HL-60/S4 treated with phorbol 12-myristate 13-acetate at 8.2 ng/mL for 4 days and 3 days (cell line): Measurements from ENCODE around the gene B3GNT3.

Experiments used
- in situ Hi-C: fragments of 300-500 bp; cut with MboI; formaldehyde crosslinking; loops from 2 replicates; pipeline ENCODE4 v1.15.0; 2022; ENCODE audit warnings: low sequenced_read_pairs

Gene B3GNT3

DNA sequence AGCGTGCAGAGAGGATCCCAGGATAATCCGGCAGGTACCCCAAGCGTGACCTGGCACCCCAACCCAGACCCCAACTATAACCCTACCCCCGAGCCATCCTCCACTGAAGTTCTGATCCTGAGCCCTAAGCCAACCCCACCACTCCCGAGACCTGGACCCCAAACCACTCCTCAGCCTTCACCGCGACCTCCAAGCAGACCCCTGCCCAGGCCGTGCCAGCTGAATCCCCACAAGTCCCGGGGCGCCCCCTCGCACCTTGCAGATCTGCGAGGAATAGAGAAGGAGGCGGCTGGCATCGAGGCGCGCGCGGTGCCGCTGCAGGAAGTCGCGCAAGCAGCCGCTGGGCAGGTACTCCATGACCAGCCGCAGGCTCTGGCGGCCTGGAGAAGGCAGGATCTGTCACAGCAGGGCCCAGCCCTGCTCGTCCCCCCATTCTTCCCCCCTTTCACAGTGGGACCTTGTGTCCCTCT is 36.5 kb downstream of the B3GNT3 start:
- in situ Hi-C loops = no loop called here

DNA sequence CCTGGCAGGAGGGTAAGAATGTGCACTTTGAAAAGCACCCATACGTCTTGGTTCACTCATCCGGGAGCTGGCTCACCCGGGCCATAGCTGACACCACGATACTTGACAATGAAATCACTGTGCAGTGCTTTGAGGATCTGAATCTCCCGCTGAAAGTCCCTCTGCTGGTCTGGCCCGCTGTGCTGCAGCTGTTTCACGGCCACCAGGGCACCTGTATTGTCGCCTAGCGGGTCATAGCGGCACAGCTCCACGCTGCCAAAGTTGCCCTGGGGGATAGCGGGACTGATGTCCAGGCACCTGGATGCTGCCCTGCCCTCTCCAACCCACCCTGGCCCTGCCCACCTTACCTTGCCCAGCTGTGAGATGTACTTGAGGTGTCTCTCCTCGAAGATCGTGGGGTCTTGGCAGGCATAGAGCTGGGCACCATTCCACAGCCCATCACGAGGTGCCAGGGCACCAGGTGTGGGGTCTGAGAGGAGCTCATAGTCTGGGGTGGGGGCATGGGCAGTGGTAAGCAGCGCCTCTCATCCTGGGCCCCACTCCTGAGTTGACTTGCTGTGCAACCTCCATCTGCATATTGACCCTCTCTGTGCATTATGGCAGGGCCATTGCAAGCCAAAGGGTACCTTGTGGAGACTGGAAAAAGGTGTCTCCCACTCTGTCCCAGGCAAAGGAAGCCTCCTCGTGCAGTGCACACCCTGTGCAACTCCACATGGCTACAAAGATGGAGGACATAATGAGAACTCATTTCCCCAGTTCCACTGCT is 37.7 kb downstream of the B3GNT3 start:
- in situ Hi-C loops = no loop called here

DNA sequence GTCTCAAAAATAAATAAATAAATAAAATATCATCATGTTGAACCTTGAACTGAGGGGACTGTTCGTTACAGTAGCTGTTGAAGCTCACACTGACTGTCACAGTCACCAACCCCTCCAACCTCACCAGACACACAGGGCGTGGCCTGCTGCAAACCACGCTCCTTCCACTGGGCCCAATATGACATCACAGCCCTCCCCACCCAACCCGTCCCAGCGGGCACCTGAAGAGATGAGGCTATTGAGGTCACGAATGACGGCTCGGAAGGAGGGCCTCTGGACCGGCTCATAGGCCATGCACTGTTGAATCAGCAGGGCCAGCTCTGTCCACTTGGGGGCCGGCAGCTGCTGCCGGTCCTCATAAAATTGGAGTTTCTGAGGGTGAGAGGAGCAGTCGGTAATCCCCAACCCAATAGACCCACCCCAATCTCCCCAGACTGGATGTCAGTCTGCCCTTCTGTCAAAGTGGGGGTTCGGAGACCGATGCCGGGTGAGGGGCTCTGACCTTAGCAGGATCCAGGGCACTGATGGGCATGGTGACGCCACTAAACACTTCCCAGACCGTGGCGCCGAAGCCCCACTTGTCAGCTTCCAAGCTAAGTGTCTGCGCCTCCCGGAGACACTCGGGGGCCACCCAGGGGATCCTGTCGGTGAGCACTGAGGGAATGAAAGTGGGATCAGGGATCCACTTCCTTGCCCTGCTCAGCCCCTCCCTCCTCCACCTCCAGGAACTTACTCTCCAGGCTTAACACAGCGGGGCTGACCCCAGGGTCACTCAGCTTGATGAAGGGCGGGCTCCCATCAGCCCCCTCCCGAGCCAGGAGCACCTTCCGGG is 39.6 kb downstream of the B3GNT3 start:
- in situ Hi-C loops = no loop called here

DNA sequence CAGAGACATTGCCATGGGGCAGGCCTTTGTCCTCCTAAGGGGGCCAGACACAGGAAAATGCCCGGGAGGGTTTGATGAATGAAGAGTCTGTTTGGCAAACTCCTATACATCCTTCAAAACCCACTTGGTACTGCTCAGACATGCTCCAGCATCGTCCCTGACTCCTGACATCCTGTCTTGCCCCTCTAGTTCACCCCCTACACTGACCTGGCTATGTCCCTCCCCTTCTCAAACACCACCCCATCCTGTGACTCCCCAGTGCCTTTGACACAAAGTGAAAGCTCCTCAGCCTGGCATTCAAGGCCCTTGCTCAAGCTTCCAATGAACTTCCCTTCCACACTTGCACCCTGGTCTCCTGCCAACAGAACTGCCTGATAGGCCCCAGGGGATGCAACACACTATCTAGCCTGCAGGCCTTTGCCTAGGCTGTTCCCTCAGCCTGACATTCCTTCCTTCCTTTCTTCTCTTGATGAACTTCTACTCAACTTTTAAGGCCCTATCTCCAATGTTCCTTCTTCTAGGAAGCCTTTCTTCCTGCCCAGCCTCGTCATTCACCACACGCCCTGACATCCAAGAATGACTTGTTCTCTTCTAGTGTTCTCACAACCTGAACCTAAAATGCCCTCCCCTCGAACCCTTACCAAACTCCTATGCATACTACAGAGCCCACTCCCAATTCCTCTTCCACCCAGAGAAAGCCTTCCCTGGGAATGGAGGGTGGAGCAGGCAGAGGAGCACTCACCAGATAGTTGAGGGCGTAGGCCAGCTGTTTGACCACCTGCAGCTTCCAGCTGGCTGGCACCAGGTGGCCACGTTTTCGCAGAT is 40.5 kb downstream of the B3GNT3 start:
- in situ Hi-C loops = no loop called here

DNA sequence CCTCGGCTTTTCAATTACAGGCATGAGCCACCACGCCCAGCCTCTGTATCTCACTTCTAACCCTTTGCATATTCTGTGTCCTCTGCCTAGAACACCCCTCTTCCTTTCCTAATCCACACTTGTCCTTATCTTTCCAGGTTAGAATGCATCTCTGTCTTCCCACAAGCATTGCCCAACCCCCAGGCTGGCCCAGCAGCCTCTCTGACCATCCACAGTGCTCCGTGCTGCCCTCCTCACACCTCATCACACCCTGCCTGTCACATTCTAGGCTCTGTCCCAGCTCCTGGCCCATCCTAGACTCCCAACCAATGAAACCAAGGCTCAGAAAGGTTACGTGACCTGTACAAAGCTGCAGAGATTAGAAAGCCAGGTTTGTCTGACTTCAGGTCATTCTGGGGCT is 41.6 kb downstream of the B3GNT3 start:
- in situ Hi-C loops = no loop called here

DNA sequence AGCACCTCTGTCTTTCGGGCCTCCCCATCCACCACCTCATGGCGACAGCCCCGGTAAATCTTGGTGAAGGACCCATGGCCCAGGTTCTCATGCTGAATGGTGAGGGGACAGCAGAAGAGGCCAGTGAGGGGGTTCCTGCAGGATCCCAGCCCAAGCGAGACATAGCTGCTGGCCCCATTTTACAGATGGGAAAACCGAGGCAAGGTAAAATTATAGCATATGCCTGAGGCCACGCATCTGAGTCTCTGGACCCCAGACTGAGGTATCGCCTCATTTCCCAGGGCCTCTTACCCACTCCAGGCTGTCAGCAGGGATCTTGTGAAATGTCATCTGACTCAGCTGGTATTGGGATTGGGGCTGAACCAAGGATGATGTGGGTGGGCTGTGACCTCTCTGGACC is 43.0 kb downstream of the B3GNT3 start:
- in situ Hi-C loops = no loop called here

DNA sequence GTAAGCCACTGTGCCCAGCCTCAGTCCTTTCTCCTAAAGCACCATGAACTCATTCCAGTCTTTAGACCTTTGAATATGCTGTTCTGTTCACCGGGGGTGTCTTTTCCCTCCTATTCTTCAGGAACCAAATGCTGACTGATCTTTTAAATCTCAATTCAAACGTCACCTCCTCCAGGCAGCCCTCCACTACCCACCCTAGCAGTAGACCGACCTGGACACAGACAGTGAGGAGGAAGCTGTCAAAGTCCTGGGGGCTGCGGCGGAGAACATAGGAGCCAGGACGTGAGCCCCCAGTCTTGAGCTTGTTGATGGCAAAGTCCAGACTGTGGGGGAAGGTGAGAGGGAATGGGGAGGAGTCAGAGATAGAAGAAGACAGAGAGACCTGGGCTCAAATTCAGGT is 45.1 kb downstream of the B3GNT3 start:
- in situ Hi-C loops = no loop called here

DNA sequence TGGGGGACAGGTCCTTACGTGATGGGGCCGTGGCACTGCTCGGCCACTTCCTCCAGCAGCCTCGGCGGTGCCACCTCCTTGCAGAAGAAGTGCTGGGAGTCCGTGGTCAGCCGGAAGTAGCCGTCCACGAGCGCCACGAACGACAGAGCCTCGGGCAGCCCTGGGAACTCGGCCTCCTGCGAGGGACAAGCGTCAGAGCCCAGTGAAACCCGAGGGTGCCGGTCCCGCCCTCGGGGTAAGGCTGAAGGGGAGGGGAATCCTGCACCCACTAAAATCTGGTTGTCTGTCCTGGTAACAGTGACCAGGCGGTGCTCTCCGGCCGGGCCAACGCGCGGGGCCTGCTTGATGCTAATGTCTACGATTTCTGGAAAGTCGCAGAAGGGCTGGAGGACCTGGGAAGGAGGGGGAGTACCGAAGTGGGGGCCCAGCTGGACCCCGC is 46.5 kb downstream of the B3GNT3 start:
- in situ Hi-C loops = no loop called here

DNA sequence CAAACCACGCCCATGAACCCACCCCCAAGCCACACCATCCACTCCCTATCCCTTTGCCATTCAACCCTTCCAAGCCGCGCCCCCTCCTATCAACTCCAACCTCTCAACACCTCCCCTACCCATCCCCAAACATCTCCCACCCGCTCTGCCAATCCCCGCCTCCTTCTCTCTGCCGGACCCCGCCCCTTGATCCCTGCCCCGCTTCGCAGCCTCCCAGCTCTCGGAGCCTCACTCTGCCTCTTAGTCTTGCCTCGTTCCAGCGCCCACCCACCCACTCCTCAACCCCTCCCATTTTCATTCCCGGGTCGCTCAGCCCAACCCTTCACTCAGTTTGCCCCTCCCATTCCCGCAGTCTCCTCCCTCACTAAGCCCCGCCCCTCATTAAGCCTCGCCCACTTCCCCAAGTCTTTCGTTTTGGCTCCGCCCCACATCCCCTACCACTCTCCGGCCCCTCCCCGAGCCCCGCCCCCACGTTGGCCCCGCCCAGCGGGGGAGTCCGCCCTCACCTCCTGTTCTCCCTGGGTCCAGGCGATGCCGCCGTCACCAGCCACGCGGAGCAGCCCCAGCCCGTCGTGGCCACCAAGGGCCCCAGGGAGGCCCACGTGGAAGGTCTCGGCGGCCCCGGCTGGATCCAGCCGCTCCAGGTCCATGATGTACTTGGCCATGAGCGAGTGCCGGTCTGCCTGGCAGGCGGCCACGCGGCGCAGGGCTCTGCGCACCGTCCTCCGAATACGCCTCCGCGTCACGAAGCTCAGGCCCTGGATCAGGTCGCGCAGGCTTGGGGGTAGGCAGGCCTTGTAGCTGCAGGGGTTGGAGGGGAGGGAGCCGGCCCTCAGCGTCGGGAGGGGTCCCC is 47.1 kb downstream of the B3GNT3 start:
- in situ Hi-C loops = no loop called here

DNA sequence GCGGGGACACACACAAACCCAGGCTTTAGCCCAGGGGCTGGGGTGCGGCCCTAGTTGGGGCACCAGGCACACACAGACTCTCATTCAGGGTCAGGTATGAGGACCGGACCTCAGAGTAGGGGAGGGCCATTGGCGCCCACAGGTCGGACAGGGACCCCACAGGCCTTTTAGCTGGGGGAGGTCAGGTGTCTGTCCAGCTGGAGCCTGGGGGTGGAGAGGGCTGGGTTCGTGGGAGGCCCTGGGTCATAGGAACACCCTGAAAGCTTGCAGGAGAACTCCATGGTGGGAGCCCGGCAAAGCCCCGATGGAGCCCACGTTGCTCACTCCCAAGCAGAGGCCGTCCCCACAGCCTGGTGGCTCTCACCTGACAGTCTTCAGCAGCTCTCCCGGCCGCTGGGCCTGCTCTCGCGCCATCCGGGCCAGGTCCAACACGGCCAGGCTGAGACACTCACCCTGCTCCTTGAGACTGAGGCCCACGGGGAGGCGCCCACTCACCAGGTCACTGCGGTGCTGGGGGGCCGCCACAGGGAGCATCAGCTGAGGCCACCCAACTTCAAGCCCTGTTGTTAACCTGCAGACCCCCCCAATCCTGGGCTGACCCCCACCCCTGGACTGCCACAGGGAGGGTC is 47.8 kb downstream of the B3GNT3 start:
- in situ Hi-C loops = no loop called here

DNA sequence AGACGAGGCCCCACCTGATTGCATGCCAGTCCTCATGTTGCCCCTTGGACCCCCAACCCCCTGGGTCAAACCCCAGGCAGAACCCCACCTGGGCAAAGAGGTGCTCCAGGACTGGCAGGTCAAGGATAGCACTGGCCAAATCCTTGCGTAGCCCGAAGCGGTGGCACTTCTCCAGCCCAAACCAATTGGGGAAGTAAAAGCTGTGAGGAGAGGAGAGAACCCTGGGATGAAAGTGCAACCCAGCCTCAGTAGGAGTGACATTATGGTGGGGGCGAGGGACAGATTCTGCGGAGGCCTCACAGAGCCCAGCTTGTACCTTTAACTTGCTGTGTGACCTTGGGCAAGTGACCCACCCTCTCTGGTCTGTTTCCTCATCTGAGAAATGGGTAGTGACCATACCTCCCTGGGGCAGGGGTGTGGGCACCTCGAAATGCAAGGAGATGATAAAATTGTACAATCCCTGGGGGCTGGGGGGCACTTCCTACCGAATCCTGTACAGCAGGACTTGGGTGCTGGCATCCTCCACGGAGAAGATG is 48.4 kb downstream of the B3GNT3 start:
- in situ Hi-C loops = no loop called here

DNA sequence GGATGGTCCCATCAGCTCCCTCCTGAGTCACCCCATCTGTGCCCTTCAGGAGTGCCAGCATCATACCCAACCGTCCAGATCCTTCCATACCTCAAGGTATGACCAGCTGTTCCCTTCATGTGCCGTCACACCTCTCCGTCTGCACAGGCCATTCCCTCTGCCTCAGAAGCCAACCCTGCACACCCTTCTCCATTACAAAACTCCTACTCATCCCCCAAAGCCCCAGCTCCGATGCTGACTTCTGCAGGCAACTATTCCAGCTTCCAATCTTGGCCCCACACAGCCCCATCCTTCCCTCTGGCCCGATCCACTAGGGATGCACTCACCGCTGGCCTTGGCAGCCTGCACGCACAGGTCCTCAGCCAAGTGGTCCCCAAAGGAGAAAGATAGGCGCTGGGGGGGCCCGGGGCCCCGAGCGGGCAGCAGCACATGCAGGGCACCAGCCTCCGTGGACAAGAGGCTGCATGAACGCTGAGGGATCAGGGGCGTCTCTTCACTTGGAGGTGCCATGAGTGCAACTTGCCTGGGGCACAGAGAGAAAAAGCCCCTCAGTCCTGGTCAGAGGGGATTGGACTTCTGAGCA is 49.1 kb downstream of the B3GNT3 start:
- in situ Hi-C loops = no loop called here

DNA sequence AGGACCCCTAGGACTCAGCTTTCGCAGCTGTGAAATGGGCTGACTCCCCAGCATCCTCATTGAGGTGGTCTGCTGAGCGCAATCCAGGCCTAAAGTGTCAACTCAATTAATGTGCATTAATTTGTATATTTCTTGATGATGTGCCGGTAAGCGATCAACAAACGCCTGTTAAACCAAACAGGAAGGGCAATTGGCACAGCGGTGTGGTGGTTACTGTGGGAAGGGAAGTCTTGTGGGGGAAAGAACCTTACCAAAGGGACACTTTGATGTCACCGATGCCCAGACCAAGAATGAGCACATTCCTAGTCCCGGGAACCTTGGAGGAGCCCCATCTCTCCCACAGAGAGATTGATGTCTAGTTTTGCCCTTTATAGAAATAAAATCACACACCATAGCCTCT is 51.2 kb downstream of the B3GNT3 start:
- in situ Hi-C loops = no loop called here

DNA sequence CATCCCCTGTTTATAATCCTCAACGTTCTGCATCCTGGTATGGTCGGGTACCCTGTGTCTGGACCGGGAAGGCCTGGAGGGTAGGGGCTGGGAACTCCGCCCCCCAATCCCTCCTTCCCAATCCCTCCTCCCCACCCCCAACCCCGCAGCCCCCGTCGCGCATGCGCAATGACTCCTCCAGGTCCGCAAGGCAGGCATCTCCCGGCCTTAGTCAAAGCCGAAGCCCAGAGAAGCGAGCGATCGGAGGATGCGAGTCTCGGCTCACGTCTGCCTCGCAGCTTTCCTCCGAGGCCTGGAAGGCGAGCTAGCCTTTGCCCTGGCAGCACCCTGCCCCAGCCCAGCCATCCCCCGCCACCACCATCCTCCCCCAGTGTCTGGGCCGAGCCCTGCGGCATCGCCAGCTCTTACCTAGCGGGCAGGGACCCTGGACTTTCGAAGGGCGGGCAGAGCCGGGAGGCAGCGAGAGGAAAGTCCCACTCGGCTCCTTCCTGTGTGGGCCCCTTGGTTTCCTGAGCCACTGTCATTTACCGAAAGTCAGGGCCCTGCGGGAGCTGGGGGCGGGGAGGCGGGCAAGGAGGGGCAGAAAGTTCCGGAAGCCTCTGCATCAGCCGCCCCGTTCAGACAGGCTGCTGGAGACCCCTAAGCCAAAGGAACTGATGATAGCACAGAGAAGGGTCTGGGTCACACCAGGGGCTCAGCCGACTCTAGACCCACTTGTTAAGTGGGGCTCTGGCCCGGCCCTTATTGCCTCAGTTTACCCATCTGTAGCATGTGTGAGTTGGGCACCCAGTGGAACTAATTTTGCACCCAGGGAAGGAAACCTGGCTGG is 52.8 kb downstream of the B3GNT3 start, which contains the start of gene JAK3:
TSS of gene JAK3 (minus strand) at position 445 of the 829 bp plus-strand sequence. CDS start 3,565 bp downstream, outside the sequence.
- in situ Hi-C loops = no loop called here

DNA sequence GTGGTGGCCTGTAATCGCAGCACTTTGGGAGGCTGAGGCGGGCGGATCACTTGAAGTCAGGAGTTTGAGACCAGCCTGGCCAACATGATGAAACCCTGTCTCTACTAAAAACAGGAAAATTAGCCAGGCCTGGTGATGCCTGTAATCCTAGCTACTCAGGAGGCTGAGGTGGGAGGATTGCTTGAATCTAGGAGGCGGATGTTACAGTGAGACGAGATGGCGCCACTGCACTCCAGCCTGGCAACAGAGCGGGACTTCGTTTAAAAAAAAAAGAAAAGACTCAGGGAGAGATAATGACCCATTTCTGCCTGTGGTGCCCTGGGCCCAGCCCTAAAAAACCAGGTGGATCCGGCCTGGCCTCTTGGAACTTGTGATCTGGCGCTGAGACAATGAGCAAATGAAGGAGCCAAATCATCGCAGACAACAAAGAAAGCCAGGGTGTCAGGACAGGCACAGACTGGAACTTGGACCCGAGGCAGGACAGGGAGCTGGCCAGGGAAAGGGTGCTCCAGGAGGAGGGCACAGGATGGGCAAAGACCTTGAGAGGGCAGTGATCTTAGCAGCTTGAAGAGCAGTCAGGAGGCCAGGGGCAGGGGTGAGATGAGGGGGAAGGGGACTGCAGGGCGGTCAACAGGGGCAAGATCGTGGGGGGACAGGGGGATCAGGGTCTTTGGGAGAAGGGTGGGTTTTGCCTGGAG is 53.8 kb downstream of the B3GNT3 start:
- in situ Hi-C loops = no loop called here

DNA sequence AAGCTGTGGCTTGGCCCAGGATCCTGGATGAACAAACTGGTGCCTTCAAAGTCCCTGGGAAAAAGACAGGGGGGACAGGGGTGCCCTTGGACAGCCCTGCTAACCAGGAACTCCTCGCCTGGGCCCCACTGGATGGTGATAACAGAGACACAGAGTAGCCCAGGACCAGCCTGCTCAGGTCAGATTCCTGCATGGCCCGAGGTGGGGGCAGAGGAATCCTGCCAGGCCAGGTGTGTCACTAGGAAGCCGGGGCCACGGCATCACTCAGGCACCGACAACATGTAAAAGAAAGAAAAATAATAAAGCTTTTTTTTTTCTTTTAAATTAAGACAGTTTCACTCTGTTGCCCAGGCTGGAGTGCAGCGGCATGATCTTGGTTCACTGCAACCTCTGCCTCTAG is 59.1 kb downstream of the B3GNT3 start:
- in situ Hi-C loops = no loop called here

DNA sequence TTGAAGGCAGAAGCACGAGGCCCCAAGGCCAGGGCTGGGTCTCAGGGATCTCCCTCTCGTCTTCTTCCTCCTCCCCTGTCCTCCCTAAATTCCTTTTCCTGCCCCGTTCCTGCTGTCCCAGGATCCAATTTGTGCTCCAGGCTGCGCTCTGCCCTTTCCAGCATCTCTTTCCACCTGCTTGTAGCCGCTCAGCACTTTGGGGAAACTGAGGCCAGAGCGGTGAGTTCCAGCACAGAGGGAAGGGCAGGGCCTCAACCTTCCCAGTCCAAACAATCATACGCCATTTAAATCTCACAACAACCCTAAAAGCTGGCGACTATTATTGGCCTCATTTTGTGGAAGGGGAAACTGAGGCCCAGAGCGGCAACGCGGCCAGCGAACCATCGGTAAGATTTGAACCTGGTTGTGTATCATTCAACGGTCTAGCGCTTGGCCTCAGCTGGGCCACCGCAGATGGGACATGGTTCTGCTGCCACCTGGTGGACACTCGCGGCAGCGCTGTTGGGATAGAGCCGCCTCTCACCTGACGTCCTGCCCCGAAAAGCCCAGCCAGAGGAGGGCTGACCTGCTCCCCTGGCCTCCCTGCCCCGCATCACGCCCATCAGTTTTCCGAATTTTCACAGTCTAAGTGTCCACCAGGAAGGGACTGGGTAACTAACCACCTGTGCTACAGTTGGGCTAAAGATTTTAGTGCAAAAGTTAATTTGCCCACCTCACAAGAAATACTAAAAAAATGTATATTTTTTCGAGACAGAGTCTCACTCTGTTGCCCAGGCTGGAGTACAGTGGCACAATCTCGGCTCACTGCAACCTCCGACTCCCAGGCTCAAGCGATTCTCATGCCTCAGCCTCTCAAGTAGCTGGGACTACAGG is 60.6 kb downstream of the B3GNT3 start:
- in situ Hi-C loops = no loop called here
